Nucleus accumbens (tissue), 56 donors: Measurements from ENCODE around the gene TRAPPC13.
"Not testable (repeated sequence)": the region's sequence is repeated elsewhere in the genome, so short reads cannot be mapped to it uniquely, and the experiment has no call there.

Source experiments
- DNase-seq, 56 donors: peaks; one replicate each; lab custom pipeline; 2025; lab: John Stamatoyannopoulos, UW

TRAPPC13 gene, protein sequence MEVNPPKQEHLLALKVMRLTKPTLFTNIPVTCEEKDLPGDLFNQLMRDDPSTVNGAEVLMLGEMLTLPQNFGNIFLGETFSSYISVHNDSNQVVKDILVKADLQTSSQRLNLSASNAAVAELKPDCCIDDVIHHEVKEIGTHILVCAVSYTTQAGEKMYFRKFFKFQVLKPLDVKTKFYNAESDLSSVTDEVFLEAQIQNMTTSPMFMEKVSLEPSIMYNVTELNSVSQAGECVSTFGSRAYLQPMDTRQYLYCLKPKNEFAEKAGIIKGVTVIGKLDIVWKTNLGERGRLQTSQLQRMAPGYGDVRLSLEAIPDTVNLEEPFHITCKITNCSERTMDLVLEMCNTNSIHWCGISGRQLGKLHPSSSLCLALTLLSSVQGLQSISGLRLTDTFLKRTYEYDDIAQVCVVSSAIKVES

DNA sequence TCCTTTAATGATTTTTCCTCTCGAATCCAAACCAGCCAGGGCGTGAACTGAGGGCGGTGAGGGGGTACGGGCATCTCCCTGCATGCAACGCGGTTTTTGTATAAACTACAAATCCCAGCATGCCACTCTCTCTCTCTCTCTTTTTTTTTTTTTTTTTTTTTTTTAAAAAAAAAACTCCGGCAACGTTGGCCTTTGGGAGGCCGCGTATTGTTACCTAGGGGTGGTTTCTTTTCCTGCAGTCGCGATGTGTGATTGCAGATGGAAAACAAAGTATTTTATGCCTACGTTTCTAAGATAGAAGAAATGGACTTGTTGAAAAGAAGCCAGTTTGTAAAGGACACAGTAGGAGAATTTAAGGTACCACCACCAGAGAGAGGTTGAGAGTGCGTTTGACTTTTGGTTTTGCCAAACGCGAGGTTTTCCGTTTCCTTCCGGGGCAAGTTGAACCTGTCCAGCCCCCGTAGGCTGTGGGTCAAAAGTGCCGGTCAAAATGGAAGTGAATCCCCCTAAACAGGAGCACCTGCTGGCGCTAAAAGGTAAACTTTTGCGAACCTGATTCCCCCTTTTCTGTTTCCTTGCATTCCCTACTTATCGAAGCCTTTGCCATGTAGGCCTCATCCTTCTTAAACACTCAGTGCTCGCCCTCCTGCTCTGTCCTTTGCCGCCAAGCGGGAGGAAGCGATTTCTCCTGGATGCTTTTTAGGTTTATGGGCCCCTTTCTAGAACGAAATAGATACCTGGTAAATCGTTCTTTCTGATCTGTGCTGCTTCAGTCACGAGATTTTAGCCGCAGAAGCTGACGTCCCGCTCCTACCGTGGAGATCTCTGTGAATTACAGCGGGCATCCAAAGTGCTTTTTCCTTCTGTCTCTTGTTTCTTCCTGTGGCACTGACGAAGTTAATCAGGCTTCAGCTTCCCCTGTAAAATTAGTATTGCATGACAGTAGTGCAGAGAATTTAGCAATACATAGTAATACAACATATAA is at the start of gene TRAPPC13, which contains the start of gene SHLD3:
TRAPPC13 (plus strand) TSS at position 457 of the 985 bp plus-strand sequence; CDS start at position 491, 34 bp downstream.
SHLD3 (plus strand) TSS at position 457 of the 985 bp plus-strand sequence. CDS start 4,561 bp downstream, outside the sequence.
- peak; percentile 16 to 95 (median 84) for DNase-seq

DNA sequence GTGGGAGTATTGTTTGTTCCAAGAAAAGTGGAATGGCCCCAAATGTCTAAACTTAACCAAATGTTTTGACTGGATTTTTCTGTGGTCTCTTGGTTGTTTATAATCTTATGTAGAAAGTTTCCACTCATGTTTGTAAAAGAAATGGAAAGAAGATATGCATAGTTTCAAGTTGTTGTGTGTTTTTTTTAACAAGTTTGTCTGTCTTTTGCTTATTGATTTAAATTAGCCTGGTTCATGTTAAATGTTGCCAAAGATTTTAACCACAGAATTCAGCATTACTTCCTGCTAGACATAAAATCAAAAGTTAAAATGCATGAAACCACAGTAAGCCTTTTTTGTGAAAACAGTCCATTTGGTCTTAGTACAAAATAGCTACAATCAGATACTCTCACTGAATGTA is 47.7 kb upstream of the TRAPPC13 start:
- DNase-seq, result no peak

DNA sequence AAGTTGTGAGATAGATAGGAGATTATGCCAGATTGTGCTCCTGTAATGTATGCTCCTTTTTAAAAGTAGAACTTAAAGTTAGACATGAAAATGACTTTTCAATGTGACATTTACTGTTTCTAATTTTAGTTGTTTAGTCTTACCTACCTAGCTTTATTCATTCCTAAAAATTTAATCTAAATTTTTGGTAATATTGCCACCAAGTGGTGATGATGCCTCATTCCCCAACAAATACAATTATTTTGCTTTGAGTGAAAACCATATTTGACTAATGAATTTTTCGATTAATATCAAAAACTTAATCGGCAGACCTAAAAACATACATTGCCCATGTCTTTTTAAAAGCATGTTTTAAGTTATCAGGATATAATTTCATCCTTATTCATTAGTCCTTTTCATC is 36.1 kb upstream of the TRAPPC13 start:
- no peak for DNase-seq

DNA sequence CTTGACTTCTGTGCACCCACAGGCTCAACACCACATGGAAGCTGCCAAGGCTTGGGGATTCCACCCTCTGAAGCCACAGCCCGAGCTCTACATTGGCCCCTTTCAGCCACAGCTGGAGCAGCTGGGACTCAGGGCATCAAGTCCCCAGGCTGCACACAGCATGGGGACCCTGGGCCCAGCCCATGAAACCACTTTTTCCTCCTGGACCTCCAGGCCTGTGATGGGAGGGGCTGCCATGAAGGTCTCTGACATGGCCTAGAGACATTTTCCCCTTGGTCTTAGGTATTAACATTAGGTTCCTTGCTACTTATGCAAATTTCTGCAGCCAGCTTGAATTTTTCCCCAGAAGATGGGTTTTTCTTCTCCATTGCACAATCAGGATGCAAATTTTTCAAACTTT is 23.1 kb upstream of the TRAPPC13 start:
- not testable (repeated sequence) for DNase-seq

DNA sequence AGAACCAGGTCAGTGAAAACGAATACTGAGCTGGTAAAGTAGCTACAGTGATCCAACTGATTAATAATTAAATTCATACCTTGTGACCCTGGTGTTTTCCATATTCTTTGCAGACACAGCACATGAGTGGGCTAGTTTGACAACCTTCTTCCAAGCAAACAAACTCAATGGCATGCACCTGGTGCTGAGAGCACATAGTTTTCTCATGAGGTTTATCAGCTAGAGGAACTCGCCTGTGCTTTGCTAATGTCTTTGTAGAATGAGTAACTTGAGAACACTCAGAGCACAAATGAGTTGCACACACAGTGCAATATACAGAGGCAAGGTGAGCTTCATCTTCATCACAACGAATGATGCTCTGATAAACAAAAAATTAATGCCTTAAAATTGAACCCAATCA is 13.3 kb upstream of the TRAPPC13 start:
- DNase-seq, result no peak

DNA sequence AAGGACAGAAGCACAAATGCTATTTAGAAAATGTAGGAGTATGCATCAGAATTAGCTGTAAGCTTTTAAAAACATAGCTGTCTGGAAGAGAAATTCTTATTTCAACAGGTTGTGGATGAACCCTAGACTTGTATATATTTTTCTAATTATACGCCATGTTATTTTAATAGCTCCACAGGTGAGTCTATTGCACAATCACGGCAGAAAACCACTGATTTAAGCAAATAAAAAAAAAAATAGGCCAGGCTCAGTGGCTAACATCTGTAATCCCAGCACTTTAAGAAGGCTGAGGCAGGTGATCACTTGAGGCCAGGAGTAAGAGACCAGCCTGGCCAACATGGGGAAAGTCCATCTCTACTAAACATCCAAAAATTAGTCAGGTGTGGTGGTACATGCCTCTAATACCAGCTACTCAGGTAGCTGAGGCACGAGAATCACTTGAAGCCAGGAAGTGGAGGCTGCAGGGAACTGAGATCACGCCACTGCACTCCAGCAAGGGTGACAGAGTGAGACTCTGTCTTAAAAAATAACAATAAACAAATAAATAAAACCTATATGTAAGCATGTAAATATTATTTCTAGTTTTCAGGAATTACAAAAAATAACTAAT is 12.4 kb upstream of the TRAPPC13 start:
- DNase-seq, result no peak

DNA sequence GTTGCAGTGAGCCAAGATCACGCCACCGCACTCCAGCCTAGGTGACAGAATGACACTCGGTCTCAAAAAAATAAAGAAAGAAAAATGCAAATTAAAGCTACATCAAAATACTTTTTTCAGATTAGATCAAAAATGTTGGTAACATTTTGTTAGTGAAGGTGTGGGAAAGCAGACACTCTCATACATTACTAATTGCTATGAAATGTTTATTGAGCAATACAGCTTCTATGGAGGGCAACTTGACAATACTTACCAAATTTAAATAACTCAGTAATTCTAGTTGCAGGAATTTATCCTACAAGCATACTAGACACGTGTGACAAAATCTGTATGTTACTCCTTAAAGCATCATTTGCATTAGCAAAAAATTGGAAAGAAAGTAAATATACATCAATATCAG is 4.8 kb upstream of the TRAPPC13 start:
- no peak for DNase-seq

DNA sequence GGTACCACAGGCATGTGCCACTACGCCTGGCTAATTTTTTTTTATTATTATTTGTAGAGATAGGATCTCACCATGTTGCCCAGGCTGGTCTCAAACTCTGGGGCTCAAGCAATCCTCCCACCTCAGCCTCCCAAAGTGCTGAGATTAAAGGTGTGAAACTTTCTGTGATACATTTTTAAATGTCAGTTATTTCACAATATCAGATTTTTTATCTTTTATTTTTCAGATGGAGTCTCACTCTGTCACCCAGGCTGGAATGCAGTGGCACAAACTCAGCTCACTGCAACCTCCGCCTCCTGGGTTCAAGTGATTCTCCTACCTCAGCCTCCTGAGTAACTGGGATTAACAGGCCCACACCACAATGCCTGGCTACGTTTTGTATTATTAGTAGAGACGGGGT is 2.9 kb upstream of the TRAPPC13 start:
- not testable (repeated sequence) for DNase-seq

DNA sequence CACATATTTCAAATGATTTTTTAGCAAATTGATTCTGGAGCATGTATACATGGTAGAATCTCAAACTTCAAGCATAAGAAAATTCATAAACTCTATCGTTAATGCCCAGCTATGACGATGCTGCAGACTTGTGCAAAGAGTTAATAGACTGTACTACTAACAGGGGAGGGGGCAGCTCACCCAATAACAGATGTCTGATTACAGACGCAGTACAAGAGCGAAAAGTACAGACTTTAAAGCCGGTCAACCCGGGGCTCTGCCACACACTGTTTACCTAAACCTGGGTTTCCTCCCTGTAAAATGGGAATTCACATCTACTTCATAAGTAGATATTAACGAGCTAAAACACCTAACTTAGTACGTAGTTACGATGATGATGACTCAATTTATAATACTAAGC is 1.3 kb upstream of the TRAPPC13 start:
- DNase-seq, result no peak

DNA sequence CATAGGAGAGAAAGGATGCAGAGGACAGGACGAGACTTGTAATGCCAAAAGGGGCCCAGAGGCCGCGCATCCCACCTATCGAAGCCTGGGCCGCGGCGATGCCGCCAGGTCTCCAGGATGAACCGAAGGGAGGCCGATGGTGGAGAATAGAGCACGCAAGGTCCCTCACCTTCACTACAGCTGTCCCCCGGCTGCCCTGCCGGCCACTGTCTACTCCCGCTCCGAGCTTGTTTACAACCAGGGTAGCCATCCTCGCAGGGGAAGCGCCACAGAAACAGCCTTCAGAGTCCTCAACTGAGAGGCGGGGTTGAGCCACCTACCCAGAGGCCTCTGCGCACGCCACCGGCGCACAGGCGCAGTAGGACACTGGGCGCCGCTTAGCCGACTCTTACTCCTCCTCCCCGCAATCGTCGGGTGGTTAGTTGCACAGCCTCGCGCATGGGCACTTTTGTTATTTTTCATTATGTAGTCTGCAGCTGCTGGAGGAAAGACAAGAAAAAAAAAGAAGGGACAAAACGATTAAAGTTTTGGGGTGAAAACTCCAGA is 729 bp upstream of the TRAPPC13 start, which contains the start of gene TRIM23:
TRIM23 (minus strand) TSS at position 309 of the 546 bp plus-strand sequence; CDS start at position 250, 59 bp downstream.
- peak; percentile 36 to 95 (median 89) for DNase-seq

DNA sequence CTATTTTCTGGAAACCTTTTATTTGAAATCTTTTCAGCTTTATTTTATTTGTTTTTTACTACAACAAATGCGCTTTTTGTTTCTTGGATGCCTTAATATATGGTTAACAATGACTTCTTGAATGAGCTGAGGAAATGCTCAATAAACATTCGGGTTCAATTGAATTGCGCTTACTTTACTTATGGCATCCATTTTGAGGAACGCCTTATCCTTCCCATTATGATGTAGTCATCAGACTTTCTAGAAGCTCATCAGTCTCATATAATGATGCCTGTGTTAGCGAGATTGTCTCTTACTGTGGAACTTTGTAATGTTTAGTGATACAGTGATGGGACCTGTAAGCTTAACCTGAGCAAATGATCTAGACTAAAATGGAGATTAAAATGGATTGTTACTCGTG is 916 bp downstream of the TRAPPC13 start:
- no peak for DNase-seq

DNA sequence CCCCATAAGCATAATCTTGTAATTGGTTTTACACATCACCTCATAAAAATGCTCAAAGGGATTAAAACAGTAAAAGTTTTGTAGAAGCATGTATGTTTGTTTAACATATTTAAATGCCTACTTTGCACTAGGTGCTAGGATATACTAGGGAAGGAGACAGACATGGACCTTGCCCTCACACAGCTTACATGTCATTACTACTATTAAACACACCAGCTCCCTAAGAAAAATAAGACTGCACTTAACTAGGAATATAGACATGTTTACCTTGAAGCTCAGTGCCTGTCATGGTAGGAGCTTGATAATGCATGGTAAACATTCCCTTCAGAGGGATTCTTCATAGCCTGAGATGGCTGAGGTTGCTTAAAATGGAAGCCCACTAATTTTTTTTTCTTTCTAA is 6.2 kb downstream of the TRAPPC13 start:
- DNase-seq, result no peak

DNA sequence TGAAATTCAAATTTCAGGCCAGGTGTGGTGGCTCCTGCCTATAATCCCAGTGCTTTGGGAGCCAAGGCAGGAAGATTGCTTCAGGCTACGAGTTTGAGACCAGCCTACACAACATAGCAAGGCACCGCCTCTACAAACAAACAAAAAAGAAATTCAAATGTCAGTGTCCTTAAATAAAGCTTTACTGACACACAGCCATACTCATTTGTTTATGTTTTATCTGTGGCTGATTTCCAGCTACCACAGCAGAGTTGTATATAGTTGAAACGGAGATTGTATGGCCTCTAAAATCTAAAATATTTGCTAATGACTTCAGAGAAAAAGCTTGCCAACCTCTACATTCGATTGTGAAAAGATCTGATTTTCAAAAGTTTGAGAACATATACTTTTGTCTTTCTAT is 15.4 kb downstream of the TRAPPC13 start:
- DNase-seq, result no peak

DNA sequence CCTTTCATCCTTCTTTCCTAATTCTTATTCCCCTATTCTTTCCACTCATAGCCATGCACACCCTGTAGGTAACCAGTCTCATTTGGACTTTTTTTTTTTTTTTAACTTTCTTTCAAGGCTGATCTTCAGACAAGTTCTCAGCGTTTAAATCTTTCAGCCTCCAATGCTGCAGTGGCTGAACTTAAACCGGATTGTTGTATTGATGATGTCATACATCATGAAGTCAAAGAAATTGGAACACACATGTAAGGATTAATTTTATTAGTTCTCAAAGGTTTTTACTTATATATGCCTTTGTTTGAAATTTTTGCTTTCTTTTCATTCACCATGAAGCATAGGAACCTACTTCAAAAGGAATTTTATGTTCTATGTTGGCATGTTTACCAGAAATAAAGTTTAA is 22.1 kb downstream of the TRAPPC13 start:
- no peak for DNase-seq

DNA sequence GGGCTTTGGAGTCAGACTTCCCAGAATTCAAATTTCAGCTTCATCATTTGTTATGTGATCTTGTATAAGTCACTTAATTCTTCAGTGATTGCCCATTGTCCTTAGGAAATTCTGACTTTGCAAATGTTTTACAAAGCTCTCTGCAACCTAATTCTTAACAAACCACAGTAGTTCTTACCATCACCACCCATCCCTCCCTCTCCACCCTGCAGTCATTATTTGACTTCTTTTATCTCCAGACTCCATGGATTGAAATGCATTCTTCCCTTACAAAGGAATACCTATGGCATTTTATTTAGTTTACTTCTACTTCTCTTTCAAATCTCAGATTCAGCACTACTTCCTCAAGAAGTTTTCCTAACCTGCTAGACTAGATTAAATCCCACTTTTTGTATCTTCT is 23.1 kb downstream of the TRAPPC13 start:
- DNase-seq, result no peak

DNA sequence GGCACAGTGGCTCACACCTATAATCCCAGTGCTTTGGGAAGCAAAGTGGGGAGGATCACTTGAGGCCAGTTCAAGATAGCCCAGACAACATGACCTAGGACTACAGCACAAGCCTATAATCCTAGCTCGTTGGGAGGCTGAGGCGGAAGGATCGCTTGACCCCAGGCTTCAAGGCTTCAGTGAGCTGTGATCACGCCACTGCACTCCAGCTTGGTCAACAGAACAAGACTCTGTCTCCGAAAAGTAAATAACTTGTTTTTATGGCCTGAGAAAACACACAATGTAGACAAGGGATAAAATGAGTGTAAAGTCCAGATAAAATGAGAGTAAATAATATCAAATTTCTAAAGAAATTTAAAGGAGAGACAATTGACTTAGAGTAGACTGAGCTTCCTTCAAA is 26.3 kb downstream of the TRAPPC13 start:
- no peak for DNase-seq

DNA sequence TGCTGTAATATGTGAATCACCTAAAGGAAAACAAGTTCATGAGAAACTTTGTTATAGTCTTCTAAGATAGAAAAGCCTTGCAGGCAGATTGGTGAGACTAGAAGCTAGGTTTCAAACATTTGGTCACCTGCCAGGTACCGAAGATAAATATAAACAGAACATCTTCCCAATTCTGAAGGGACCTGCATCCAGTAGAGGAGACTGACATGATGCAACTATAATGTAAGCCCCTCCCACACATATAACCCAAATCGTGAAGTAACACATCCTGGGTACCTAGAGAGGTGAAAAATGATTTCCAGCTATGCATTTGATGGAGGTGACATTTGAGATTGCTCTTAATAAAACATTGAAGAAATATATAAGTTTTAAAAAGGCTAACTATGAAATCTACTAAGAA is 29.9 kb downstream of the TRAPPC13 start:
- DNase-seq, result no peak

DNA sequence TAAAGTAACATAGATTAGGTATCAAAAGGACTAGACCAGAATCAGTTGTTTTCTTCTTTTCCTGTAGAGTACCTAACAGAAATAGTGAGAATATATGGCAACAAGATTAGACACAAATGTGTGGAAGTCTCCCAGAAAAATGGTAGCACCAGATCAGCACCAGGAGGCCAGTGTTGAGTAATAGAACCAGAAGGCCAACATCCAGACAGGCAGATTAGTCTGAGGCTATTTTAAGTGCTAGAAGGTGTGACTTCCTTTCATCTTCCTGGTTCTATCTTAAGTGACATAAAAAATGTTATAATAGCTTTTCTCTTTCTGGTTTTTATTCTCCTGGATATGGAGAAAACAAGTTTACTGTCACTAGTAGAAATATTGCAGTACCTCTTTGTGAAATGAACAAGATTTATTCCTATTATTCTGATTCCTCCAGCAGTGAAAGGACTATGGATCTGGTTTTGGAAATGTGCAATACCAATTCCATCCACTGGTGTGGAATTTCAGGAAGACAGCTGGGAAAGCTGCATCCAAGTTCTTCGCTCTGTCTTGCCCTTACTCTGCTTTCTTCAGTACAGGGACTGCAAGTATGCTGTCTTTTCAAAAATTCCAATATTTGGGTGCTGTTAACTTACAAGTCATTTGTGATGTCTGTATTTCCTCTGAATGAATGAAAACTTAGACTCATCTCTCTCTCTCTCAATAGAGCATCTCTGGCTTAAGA is 39.1 kb downstream of the TRAPPC13 start:
- no peak for DNase-seq

DNA sequence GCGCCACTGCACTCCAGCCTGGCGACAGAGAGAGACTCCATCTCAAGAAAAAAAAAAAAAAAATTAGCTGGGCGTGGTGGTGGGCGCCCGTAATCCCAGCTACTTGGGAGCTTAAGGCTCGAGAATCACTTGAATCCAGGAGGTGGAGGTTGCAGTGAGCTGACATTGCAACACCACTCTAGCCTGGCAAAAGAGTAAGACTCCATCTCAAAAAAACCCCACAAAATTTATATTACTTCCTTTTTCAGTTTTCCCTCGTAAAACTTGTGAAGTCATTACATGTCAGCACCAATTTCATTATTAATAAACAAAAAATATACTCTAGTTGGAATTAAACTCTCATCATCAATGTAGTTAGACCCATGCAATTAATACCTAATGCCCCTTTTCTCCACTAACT is 43.9 kb downstream of the TRAPPC13 start:
- no peak for DNase-seq

DNA sequence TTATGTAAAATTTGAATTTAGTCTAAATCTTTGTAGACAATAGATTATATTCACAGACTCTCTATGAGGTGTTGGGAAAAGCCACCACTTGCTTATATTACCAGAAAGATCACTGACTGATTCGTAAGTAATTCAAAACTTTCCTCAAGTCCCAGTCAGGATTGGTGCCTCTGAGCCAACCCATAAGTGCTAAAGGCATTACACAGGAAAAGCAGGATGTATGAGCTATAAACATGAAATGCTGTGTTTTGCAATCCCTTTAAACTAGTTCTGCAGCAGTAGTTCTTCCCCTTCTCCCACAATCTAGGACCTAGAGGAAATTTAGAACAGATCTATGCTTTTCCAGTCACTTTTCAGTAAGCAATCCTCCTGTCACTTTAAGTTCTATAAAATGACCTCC is 48.0 kb downstream of the TRAPPC13 start:
- no peak for DNase-seq
